HepG2 (cell line): ENCODE measurements around the gene SPG7. TPM values are rescaled to one million over a fixed set of nuclear protein-coding genes. Genes with fewer than 3 reads are reported as not detected.

Experiments used
- DZIP1 ChIP-seq: sonication (generic); formaldehyde crosslinking; IDR thresholded peaks from 2 replicates; pipeline ENCODE4 v1.5.0; 2020; ENCODE audit warnings: mild to moderate bottlenecking, missing genetic modification reagents
- ETS1 ChIP-seq: sonication (generic); formaldehyde crosslinking; IDR thresholded peaks from 2 replicates; pipeline ENCODE4 v1.4.0; 2020; ENCODE audit warnings: missing genetic modification reagents
- FOXJ3 ChIP-seq: sonication (generic); formaldehyde crosslinking; IDR thresholded peaks from 2 replicates; pipeline ENCODE4 v1.4.0; 2020; ENCODE audit warnings: missing genetic modification reagents, mild to moderate bottlenecking, borderline replicate concordance
- GATA4 ChIP-seq: sonication (generic); IDR thresholded peaks from 2 replicates; pipeline ENCODE4 v1.6.1; 2016; ENCODE audit warnings: antibody characterized with exemption, low read depth, borderline replicate concordance
- HES4 ChIP-seq: sonication (generic); formaldehyde crosslinking; IDR thresholded peaks from 2 replicates; pipeline ENCODE4 v1.9.0; 2021; ENCODE audit warnings: mild to moderate bottlenecking, missing genetic modification reagents, borderline replicate concordance
- HOXA7 ChIP-seq: sonication (generic); formaldehyde crosslinking; IDR thresholded peaks from 2 replicates; pipeline ENCODE4 v1.8.1; 2022; ENCODE audit warnings: mild to moderate bottlenecking, missing genetic modification reagents, moderate library complexity
- KLF11 ChIP-seq: IDR thresholded peaks from 2 replicates; pipeline ENCODE4 v1.6.1; 2016; ENCODE audit warnings: missing compliant biosample characterization
- SIX1 ChIP-seq: sonication (generic); formaldehyde crosslinking; IDR thresholded peaks from 2 replicates; pipeline ENCODE4 v1.4.0; 2020; ENCODE audit warnings: missing genetic modification reagents, borderline replicate concordance
- ZBTB14 ChIP-seq: sonication (generic); formaldehyde crosslinking; IDR thresholded peaks from 2 replicates; pipeline ENCODE4 v1.4.0; 2020; ENCODE audit warnings: missing genetic modification reagents
- ZFP36 ChIP-seq: fragments of 150-350 bp; IDR thresholded peaks from 2 replicates; pipeline ENCODE4 v1.6.1; 2018; ENCODE audit warnings: borderline replicate concordance, low read length, low read depth; ENCODE audit not compliant: partially characterized antibody
- ZKSCAN5 ChIP-seq: sonication (generic); formaldehyde crosslinking; IDR thresholded peaks from 2 replicates; pipeline ENCODE4 v1.5.1; 2020; ENCODE audit warnings: mild to moderate bottlenecking, missing genetic modification reagents
- ZNF253 ChIP-seq: sonication (generic); formaldehyde crosslinking; IDR thresholded peaks from 2 replicates; pipeline ENCODE4 v1.8.0; 2022; ENCODE audit warnings: mild to moderate bottlenecking, missing genetic modification reagents, borderline replicate concordance
- ZNF597 ChIP-seq: sonication (generic); formaldehyde crosslinking; IDR thresholded peaks from 2 replicates; pipeline ENCODE4 v1.5.0; 2020; ENCODE audit warnings: missing genetic modification reagents
- ZNF629 ChIP-seq: sonication (generic); formaldehyde crosslinking; conservative IDR thresholded peaks from 2 replicates; pipeline ENCODE4 v1.5.0; 2020; ENCODE audit warnings: missing genetic modification reagents
- ZNF782 ChIP-seq: sonication (generic); formaldehyde crosslinking; IDR thresholded peaks from 2 replicates; pipeline ENCODE4 v1.4.0; 2020; ENCODE audit warnings: missing genetic modification reagents, mild to moderate bottlenecking, borderline replicate concordance
- ZNF792 ChIP-seq: IDR thresholded peaks from 2 replicates; pipeline ENCODE4 v1.6.1; 2016
- polyA plus RNA-seq, 8 experiments: library from polyadenylated mRNA; depleted of rRNA in 3 of 8; stranded (reverse) in 7 of 8; unstranded in 1 of 8; fragments of >200 nt; fragmentation: Illumina TruSeq in 4 of 8; extraction: Trizol in 4 of 8; gene quantifications; 2 replicates each; pipeline versions ENCODE4 v1.2.1 to v1.2.3, GENCODE V29; 2011 to 2016; ENCODE audit warnings: low read depth in 4 of 8, missing spikeins in 1 of 8, mixed read lengths in 1 of 8; ENCODE audit not compliant: insufficient read depth in 1 of 8
- total RNA-seq, 5 experiments: library from RNA; depleted of rRNA; stranded (reverse); fragments of >200 nt; fragmentation: Illumina TruSeq; extraction: Trizol; gene quantifications; 2 replicates each; pipeline ENCODE4 v1.2.3, GENCODE V29; 2016; ENCODE audit warnings: low read depth in 1 of 5
- TF ChIP-seq, protein P1 (sequence below): sonication (generic); formaldehyde crosslinking; IDR thresholded peaks from 2 replicates; pipeline ENCODE4 v1.8.0; 2022; ENCODE audit warnings: missing genetic modification reagents, mild to moderate bottlenecking, inconsistent platforms, borderline replicate concordance
- TF ChIP-seq, protein P2 (sequence below): sonication (generic); formaldehyde crosslinking; IDR thresholded peaks from 2 replicates; pipeline ENCODE4 v1.8.1; 2022; ENCODE audit warnings: mild to moderate bottlenecking, missing genetic modification reagents
- TF ChIP-seq, protein P3 (sequence below): sonication (generic); formaldehyde crosslinking; IDR thresholded peaks from 2 replicates; pipeline ENCODE4 v1.9.0; 2021; ENCODE audit warnings: missing genetic modification reagents, mild to moderate bottlenecking, borderline replicate concordance

Gene SPG7
- total and polyA plus RNA-seq, 2 of the 13 experiments (the other 11 are each of a cell fraction or from before 2014, with no cell fraction given) = 66.0 to 136 TPM

DNA sequence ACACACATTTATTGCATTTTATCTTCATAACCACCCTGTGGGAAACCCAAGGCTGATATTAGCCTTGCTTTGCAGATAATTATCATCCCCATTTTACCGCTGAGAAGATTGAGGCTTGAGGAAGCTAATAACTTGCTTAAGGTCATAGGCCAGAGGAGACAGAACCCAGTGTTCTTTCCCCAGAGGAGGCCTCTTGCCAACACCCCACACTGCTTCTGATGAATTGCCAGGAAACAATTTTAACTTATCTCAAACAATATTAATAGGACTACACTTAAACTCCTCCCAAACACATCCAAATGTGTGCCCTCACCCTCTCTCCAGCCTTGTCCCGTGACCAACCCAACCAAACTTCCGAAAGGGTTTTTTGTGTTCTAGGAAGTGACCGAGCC lies 2.1 kb upstream of the SPG7 start (continued):
- TF ChIP-seq ZNF253 (CRISPR knock-in tag) = no peak
- TF ChIP-seq, protein P1, sequence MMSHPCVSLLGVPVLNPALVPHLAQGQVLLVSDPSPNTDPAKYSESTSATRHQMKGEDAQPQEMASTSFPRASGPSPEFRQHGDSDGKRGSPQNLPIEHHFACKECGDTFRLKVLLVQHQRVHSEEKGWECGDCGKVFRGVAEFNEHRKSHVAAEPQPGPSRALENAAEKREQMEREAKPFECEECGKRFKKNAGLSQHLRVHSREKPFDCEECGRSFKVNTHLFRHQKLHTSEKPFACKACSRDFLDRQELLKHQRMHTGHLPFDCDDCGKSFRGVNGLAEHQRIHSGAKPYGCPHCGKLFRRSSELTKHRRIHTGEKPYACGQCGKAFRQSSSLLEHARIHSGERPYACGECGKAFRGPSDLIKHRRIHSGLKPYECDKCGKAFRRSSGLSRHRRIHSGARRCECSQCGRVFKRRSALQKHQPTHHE = no peak
- TF ChIP-seq HOXA7 (CRISPR knock-in tag) = no peak
- no peak for TF ChIP-seq ZFP36
- TF ChIP-seq, protein P2, sequence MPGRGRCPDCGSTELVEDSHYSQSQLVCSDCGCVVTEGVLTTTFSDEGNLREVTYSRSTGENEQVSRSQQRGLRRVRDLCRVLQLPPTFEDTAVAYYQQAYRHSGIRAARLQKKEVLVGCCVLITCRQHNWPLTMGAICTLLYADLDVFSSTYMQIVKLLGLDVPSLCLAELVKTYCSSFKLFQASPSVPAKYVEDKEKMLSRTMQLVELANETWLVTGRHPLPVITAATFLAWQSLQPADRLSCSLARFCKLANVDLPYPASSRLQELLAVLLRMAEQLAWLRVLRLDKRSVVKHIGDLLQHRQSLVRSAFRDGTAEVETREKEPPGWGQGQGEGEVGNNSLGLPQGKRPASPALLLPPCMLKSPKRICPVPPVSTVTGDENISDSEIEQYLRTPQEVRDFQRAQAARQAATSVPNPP = peak; percentile 1; the same call in 1 of the 2 replicates
- no peak for TF ChIP-seq ZNF782 (CRISPR knock-in tag)
- TF ChIP-seq ETS1 (CRISPR knock-in tag) = no peak
- TF ChIP-seq, protein P3, sequence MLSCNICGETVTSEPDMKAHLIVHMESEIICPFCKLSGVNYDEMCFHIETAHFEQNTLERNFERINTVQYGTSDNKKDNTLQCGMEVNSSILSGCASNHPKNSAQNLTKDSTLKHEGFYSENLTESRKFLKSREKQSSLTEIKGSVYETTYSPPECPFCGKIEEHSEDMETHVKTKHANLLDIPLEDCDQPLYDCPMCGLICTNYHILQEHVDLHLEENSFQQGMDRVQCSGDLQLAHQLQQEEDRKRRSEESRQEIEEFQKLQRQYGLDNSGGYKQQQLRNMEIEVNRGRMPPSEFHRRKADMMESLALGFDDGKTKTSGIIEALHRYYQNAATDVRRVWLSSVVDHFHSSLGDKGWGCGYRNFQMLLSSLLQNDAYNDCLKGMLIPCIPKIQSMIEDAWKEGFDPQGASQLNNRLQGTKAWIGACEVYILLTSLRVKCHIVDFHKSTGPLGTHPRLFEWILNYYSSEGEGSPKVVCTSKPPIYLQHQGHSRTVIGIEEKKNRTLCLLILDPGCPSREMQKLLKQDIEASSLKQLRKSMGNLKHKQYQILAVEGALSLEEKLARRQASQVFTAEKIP = 0 out of 2 replicates have a peak, but pooled peaks have one; percentile 50
- peak; percentile 6; the same call in 1 of the 2 replicates for TF ChIP-seq FOXJ3 (CRISPR knock-in tag)
- TF ChIP-seq KLF11 (CRISPR knock-in tag) = no peak
- no peak for TF ChIP-seq SIX1 (CRISPR knock-in tag)
- no peak for TF ChIP-seq ZKSCAN5 (CRISPR knock-in tag)
- TF ChIP-seq ZBTB14 (CRISPR knock-in tag) = no peak
- TF ChIP-seq ZNF792 (CRISPR knock-in tag) = no peak
- no peak for TF ChIP-seq GATA4
- no peak for TF ChIP-seq DZIP1 (CRISPR knock-in tag)
- TF ChIP-seq ZNF629 (CRISPR knock-in tag) = peak; percentile 96
- no peak for TF ChIP-seq ZNF597 (CRISPR knock-in tag)
- TF ChIP-seq HES4 (CRISPR knock-in tag) = no peak
